HFFc6 (cell line): ENCODE data around the gene SNX24. TPM values are rescaled to one million over a fixed set of nuclear protein-coding genes. Genes with fewer than 3 reads are reported as not detected.

Source experiments
- DNase-seq: peaks from one replicate; pipeline ENCODE4 v3.0.0-alpha.2; 2018
- H3K27ac Mint-ChIP-seq: 2 replicates; pipeline ENCODE4 v1.8.0; 2020; ENCODE audit warnings: mild to moderate bottlenecking, mixed read lengths
- H3K27me3 Mint-ChIP-seq: 2 replicates; pipeline ENCODE4 v1.8.0; 2021; ENCODE audit warnings: mild to moderate bottlenecking, moderate library complexity, mixed read lengths; ENCODE audit not compliant: insufficient read depth
- H3K36me3 Mint-ChIP-seq: 2 replicates; pipeline ENCODE4 v1.8.0; 2021; ENCODE audit warnings: low read depth, mixed read lengths
- H3K4me1 Mint-ChIP-seq: 2 replicates; pipeline ENCODE4 v1.8.0; 2020; ENCODE audit warnings: low read depth, mixed read lengths
- H3K4me3 Mint-ChIP-seq: 2 replicates; pipeline ENCODE4 v1.8.0; 2020; ENCODE audit warnings: mild to moderate bottlenecking, moderate library complexity, mixed read lengths
- H3K9me3 Mint-ChIP-seq: 2 replicates; pipeline ENCODE4 v1.8.0; 2020; ENCODE audit warnings: mild to moderate bottlenecking, mixed read lengths
- total RNA-seq, 6 experiments: library from RNA; stranded (reverse); fragmentation: NEBNext Ultra II Directional; extraction: Animal tissue kit (Norgen Biotek cat#: 25700); gene quantifications; 2 replicates in 1 of 6; 3 replicates in 5 of 6; pipeline ENCODE4 v1.2.3, GENCODE V29; 2021
- TF ChIP-seq, protein P1 (sequence below): fragments of 200-600 bp; sonication (generic); IDR thresholded peaks from 2 replicates; pipeline ENCODE4 v1.5.0; 2021; ENCODE audit warnings: antibody characterized with exemption, mild to moderate bottlenecking

Gene SNX24
- total RNA-seq, 6 experiments from 2014 or later = 19.7 to 24.1 (median 21.9) TPM

DNA sequence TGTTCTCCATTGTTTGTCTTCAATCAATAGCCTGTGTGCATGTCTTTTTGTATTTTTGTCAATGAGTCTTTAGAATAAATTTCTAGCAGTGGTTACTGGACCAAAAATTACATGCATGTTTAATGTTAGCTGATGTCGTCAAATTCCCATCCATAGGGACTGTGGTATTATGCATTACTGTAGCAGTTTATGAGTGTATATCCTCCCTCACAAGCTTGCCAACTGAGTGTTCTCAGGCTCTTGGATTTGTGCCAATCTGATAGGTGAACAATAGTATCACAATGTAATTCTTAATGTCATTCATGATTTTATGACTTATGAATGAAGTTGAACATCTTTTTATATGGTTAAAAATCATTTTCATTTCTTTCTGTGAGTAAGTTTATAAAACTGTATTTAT, 13.0 kb downstream of the SNX24 start:
- Mint-ChIP-seq H3K36me3 (peaks cover 27% of the 10 kb centered on the region), H3K4me3 (no peak overlapping the region)

DNA sequence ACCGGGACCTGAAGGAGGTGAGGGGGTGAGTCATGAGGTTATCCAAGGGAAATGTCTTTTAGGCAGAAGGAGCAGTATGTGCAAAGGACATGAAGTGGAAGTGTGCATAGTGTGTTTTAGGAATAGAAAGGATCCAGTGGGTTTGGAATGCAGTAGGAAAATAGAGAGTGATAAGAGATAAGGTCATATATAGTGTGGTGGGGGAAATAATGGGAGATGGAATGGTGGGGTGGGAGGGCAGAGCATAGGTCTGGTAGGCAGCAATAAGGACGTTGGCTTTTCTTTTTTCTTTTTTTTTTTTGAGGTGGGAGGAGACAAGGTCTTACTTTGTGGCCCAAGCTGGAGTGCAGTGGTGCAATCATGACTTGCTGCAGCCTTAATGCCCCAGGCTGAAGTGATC, 17.8 kb downstream of the SNX24 start:
- Mint-ChIP-seq H3K27me3 (no peaks in the 10 kb centered on the region), H3K9me3 (no peaks in the 10 kb centered on the region), H3K36me3 (peaks cover 26% of the 10 kb centered on the region), H3K4me1 (peaks cover 17% of the 10 kb centered on the region), H3K27ac (no peak overlapping the region), H3K4me3 (no peak overlapping the region)
- TF ChIP-seq, protein P1, sequence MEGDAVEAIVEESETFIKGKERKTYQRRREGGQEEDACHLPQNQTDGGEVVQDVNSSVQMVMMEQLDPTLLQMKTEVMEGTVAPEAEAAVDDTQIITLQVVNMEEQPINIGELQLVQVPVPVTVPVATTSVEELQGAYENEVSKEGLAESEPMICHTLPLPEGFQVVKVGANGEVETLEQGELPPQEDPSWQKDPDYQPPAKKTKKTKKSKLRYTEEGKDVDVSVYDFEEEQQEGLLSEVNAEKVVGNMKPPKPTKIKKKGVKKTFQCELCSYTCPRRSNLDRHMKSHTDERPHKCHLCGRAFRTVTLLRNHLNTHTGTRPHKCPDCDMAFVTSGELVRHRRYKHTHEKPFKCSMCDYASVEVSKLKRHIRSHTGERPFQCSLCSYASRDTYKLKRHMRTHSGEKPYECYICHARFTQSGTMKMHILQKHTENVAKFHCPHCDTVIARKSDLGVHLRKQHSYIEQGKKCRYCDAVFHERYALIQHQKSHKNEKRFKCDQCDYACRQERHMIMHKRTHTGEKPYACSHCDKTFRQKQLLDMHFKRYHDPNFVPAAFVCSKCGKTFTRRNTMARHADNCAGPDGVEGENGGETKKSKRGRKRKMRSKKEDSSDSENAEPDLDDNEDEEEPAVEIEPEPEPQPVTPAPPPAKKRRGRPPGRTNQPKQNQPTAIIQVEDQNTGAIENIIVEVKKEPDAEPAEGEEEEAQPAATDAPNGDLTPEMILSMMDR = no peak
- no peak for DNase-seq

More for the DNA sequence above, 13.0 kb downstream of the SNX24 start:
- no peaks in the 10 kb centered on the region for H3K9me3 Mint-ChIP-seq
- peaks cover 11% of the 10 kb centered on the region for H3K4me1 Mint-ChIP-seq
- H3K27me3 Mint-ChIP-seq = no peaks in the 10 kb centered on the region
- TF ChIP-seq, protein P1 = no peak
- no peak for DNase-seq
- H3K27ac Mint-ChIP-seq = no peak overlapping the region

DNA sequence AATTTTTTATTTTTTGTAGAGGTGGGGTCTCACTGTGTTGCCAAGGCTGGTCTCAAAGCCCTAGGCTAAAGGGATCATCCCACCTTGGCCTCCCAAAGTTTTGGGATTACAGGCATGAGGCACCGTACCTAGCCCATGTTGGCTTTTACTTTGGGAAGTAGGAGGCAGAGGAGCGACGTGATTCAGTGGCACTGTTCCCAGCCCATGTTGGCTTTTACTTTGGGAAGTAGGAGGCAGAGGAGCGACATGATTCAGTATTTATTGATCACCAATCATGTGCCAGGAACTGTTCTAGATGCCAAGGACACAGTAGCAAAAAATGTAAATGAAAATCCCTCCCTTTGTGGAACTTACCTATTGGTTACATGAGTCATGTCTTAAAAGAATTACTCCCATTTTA, 18.3 kb downstream of the SNX24 start:
- no peak overlapping the region for H3K4me3 Mint-ChIP-seq
- no peaks in the 10 kb centered on the region for H3K9me3 Mint-ChIP-seq
- H3K4me1 Mint-ChIP-seq = peaks cover 13% of the 10 kb centered on the region

DNA sequence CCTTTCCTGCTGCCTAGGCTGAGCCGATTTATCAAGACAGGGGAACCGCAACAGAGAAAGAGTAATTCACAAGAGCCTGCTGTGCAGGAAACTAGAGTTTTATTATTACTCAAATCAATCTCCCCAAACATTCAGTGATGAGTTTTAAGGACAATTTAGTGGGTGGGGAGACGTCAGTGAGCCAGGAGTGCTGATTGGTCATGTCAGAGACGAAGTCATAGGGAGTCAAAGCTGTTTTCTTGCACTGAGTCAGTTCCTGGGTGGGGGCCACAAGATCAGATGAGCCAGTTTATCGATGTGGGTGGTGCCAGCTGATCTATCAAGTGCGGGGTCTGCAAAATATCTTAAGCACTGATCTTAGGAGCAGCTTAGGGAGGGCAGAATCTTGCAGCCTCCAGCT, 19.0 kb downstream of the SNX24 start:
- no peak for DNase-seq
- H3K9me3 Mint-ChIP-seq = no peaks in the 10 kb centered on the region
- no peak overlapping the region for H3K27ac Mint-ChIP-seq
- TF ChIP-seq, protein P1 = no peak
- no peak overlapping the region for H3K4me3 Mint-ChIP-seq
- H3K27me3 Mint-ChIP-seq = no peaks in the 10 kb centered on the region
- H3K4me1 Mint-ChIP-seq = peaks cover 13% of the 10 kb centered on the region
- peaks cover 26% of the 10 kb centered on the region for H3K36me3 Mint-ChIP-seq

More for the DNA sequence above, 18.3 kb downstream of the SNX24 start:
- peaks cover 26% of the 10 kb centered on the region for H3K36me3 Mint-ChIP-seq
- DNase-seq = no peak
- H3K27ac Mint-ChIP-seq = no peak overlapping the region
- no peaks in the 10 kb centered on the region for H3K27me3 Mint-ChIP-seq
- TF ChIP-seq, protein P1 = no peak

DNA sequence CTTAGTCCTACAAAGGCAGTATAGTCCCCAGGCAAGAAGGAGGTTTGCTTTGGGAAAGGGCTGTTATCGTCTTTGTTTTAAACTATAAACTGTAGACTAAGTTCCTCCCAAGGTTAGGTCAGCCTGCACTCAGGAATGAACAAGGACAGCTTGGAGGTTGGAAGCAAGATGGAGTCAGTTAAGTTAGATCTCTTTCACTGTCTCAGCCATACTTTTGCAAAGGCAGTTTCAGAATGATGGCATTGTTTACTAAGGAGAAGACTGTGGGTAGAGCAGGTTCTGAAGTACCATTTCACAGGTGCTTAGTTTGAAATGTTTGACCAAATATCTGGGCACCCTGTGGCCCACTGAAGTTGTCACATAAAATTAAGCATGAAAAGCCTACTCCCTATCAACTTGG, 19.4 kb downstream of the SNX24 start:
- Mint-ChIP-seq H3K4me3 (no peak overlapping the region), H3K27me3 (no peaks in the 10 kb centered on the region), H3K9me3 (no peaks in the 10 kb centered on the region), H3K27ac (no peak overlapping the region), H3K4me1 (peaks cover 18% of the 10 kb centered on the region), H3K36me3 (peaks cover 25% of the 10 kb centered on the region)
- no peak for DNase-seq
- TF ChIP-seq, protein P1 = no peak
